ENCODE results near the gene PCLAF. TPM values are rescaled to one million over a fixed set of nuclear protein-coding genes. Genes with fewer than 3 reads are reported as not detected.

Gene PCLAF
- total RNA-seq (2014; rRNA removed; shearing (Covaris generic)), result 56.8 and 59.8 TPM in 2 replicates

GRCh38 chr15:64381000-64381751 lies at the start of gene PCLAF:
Gene PCLAF (minus strand): TSS chr15:64381441. CDS start chr15:64381371, 70 bp downstream.

GRCh38 chr15:64387562-64388168 lies 6.4 kb upstream of the PCLAF start, which contains the start of gene TRIP4:
Gene TRIP4 (plus strand): TSS chr15:64387836. CDS start chr15:64387864, 28 bp downstream.

DNA sequence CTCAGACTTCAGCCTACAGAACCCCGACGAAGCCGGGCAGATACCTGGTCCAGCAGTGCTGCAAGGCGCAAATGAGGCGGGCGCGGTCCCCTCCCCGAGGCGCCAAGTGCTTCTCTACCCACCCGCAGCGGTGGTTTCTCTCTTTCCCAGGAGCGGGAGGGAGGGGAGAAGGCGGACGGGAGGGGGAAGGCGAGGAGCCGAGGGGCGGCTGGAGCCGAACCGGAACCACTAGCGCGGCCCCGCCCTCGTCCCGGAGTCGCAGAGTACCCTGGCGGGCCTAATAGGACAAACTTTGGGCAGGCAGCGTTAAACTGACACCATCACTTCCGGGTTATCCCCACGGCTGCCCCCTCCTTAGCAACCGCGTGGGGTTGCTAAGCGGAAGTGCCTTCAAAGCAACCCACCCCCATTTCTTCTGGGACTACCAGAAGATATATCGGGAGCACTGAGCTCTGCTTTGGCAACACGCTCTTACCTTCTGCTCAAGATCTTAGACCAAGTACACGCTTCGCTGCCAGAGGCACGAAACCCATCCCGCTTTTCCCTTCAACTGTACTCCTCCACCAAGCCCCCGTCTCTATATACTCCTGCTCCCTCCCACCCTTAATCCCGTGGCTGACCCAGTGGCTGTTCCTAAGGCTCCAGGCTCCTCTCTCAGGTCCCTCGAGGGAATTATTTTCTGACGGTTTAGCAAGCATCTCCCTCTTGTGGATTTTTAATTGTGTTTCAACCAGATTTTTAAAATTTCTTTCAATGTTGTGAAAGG lies 25.1 kb downstream of the PCLAF start, which contains the start of gene CSNK1G1:
Gene CSNK1G1, minus strand, starts transcription at position 230 of the 766 bp plus-strand sequence. CDS start 55,674 bp downstream, outside the sequence.

Small RNA genes lying within 50 kb of the gene (small RNA-seq; reads per million reads assigned to genes)
- not detected for gene RF00554

Other genes starting within 250 kb of the PCLAF start
- 0.88 and 1.9 TPM in 2 replicates for gene SNX22, start 229.7 kb downstream of the PCLAF start, total RNA-seq (2014; rRNA removed; shearing (Covaris generic))
- gene PPIB, start 218.4 kb downstream of the PCLAF start, total RNA-seq (2014; rRNA removed; shearing (Covaris generic)), result 561 and 605 TPM in 2 replicates
- gene CSNK1G1, start 25.3 kb downstream of the PCLAF start, total RNA-seq (2014; rRNA removed; shearing (Covaris generic)), result 11.2 and 13.9 TPM in 2 replicates
- gene TRIP4, start 6.4 kb upstream of the PCLAF start, total RNA-seq (2014; rRNA removed; shearing (Covaris generic)), result 6.9 and 7.5 TPM in 2 replicates
- 21.7 and 23.8 TPM in 2 replicates for gene ZNF609, start 79.1 kb upstream of the PCLAF start, total RNA-seq (2014; rRNA removed; shearing (Covaris generic))